ENCODE measurements around the gene WNT7B.

Gene WNT7B

GRCh38 chr22:45971408-45972028, 5.4 kb downstream of the WNT7B start:
- no peak for DNase-seq (ENCODE audit: low read depth)

GRCh38 chr22:45970705-45971407, 6.1 kb downstream of the WNT7B start:
- DNase-seq (ENCODE audit: low read depth) = no peak

GRCh38 chr22:45969801-45970470, 7.0 kb downstream of the WNT7B start:
- no peak for DNase-seq (ENCODE audit: low read depth)

GRCh38 chr22:45969414-45969799, 7.6 kb downstream of the WNT7B start:
- no peak for DNase-seq (ENCODE audit: low read depth)

GRCh38 chr22:45968751-45969413, 8.1 kb downstream of the WNT7B start:
- peak; percentile 20 for DNase-seq (ENCODE audit: low read depth)

GRCh38 chr22:45968003-45968650, 8.8 kb downstream of the WNT7B start:
- DNase-seq (ENCODE audit: low read depth) = no peak

- DNase-seq (ENCODE audit: low read depth) = no peak
Observed at GRCh38 chr22:45966895-45967365, 10.0 kb downstream of the WNT7B start.

- no peak for DNase-seq (ENCODE audit: low read depth)
Observed at GRCh38 chr22:45966320-45966894, 10.6 kb downstream of the WNT7B start.

GRCh38 chr22:45965563-45965962, 11.4 kb downstream of the WNT7B start:
- DNase-seq (ENCODE audit: low read depth) = no peak

GRCh38 chr22:45964926-45965527, 11.9 kb downstream of the WNT7B start:
- DNase-seq (ENCODE audit: low read depth) = no peak

GRCh38 chr22:45964372-45964771, 12.6 kb downstream of the WNT7B start:
- DNase-seq (ENCODE audit: low read depth) = no peak

GRCh38 chr22:45963821-45964220, 13.1 kb downstream of the WNT7B start:
- DNase-seq (ENCODE audit: low read depth) = no peak

GRCh38 chr22:45962756-45963324, 14.1 kb downstream of the WNT7B start:
- DNase-seq (ENCODE audit: low read depth) = no peak

GRCh38 chr22:45962434-45962718, 14.6 kb downstream of the WNT7B start:
- no peak for DNase-seq (ENCODE audit: low read depth)

GRCh38 chr22:45961679-45962433, 15.1 kb downstream of the WNT7B start:
- no peak for DNase-seq (ENCODE audit: low read depth)

- no peak for DNase-seq (ENCODE audit: low read depth)
Observed at GRCh38 chr22:45960477-45961386, 16.2 kb downstream of the WNT7B start.

- DNase-seq (ENCODE audit: low read depth) = no peak
Observed at GRCh38 chr22:45959719-45960476, 17.1 kb downstream of the WNT7B start.

- DNase-seq (ENCODE audit: low read depth) = no peak
Observed at GRCh38 chr22:45958971-45959370, 18.0 kb downstream of the WNT7B start.

- no peak for DNase-seq (ENCODE audit: low read depth)
Observed at GRCh38 chr22:45957826-45958225, 19.1 kb downstream of the WNT7B start.
